K562 (cell line): ENCODE results near the gene GAL3ST1. TPM values are rescaled to one million over a fixed set of nuclear protein-coding genes. Genes with fewer than 3 reads are reported as not detected.

ENCODE experiments used
- ATAC-seq: fragments of 200-7000 bp; cut with Tn5 transposase; 3 replicates; pipeline ENCODE4 v1.9.1; 2020; ENCODE audit warnings: moderate library complexity
- BruUV-seq: library from RNA; stranded (reverse); fragments of 400-500 nt; replicated peaks from 2 replicates; lab custom pipeline; 2021; lab: Mats Ljungman, UMichigan
- CTCF ChIA-PET: fragments of 300-600 bp; formaldehyde crosslinking; extraction: SDS; loops from one replicate; lab custom pipeline; 2021; ENCODE audit warnings: low intra/inter-chr PET ratio; lab: Yijun Ruan, JAX
- POLR2A ChIA-PET: fragments of 300-600, 350-650 bp; sonication (Branson Sonifier 250); formaldehyde crosslinking; extraction: SDS; loops from one replicate; lab custom pipeline; 2021; ENCODE audit warnings: antibody characterized with exemption, inconsistent platforms; lab: Yijun Ruan, JAX
- DNase-seq, 4 experiments: peaks; one replicate each; pipeline versions ENCODE4 v3.0.0 to v3.0.0-alpha.2; 2011 to 2018; ENCODE audit warnings: low spot score in 3 of 4, mixed read lengths in 3 of 4; ENCODE audit errors: extremely low read depth in 1 of 4
- FAIRE-seq: peaks from 2 replicates; lab custom pipeline; 2011; peaks lifted over from hg19 to GRCh38; lab: Jason Lieb, UNC
- H2AFZ ChIP-seq: 2 replicates; pipeline ENCODE4 v1.6.0; 2011; ENCODE audit warnings: low read depth, low read length, control low read depth, inconsistent platforms
- H3K27ac ChIP-seq: fragments of 200-600 bp; 3 replicates; pipeline ENCODE4 v1.8.0; 2011; ENCODE audit warnings: low read depth, mild to moderate bottlenecking, control low read depth, inconsistent platforms, low read length, moderate library complexity, mixed read lengths; ENCODE audit errors: extremely low read depth
- H3K27me3 ChIP-seq, 2 experiments: fragments of 300-600 bp in 1 of 2; 2 replicates in 1 of 2; 3 replicates in 1 of 2; pipeline versions ENCODE4 v1.6.0 to v1.8.0; 2011; ENCODE audit warnings: inconsistent platforms in 2 of 2, low read length in 2 of 2, mild to moderate bottlenecking in 1 of 2, mixed read lengths in 1 of 2, moderate library complexity in 1 of 2; ENCODE audit not compliant: control insufficient read depth in 2 of 2, insufficient read depth in 2 of 2
- H3K36me3 ChIP-seq: fragments of 300-600 bp; 3 replicates; pipeline ENCODE4 v1.8.0; 2011; ENCODE audit warnings: mild to moderate bottlenecking, low read length, inconsistent platforms; ENCODE audit not compliant: control insufficient read depth, insufficient read depth
- H3K4me1 ChIP-seq, 2 experiments: fragments of 200-600 bp in 1 of 2; replicated peaks in 1 of 2; 2 replicates in 1 of 2; 3 replicates in 1 of 2; pipeline versions ENCODE4 v1.5.1 to v1.8.0; 2011; ENCODE audit warnings: inconsistent platforms in 2 of 2, low read length in 2 of 2, mild to moderate bottlenecking in 1 of 2, mixed read lengths in 1 of 2, moderate library complexity in 1 of 2; ENCODE audit not compliant: control insufficient read depth in 2 of 2, insufficient read depth in 2 of 2
- H3K4me2 ChIP-seq: 2 replicates; pipeline ENCODE4 v1.6.1; 2011; ENCODE audit warnings: low read length, control low read depth, inconsistent platforms, mixed read lengths; ENCODE audit not compliant: insufficient read depth
- H3K4me3 ChIP-seq: fragments of 200-600 bp; sonication (generic), shearing (Covaris generic); 2 replicates; pipeline ENCODE4 v1.5.1; 2016; ENCODE audit warnings: control low read depth, inconsistent platforms
- H3K79me2 ChIP-seq: fragments of 200-600 bp; 3 replicates; pipeline ENCODE4 v1.8.0; 2011; ENCODE audit warnings: low read length, inconsistent platforms; ENCODE audit not compliant: control insufficient read depth, insufficient read depth
- H3K9ac ChIP-seq, 2 experiments: 2 replicates each; pipeline versions ENCODE4 v1.6.0 to v1.6.1; 2011; ENCODE audit warnings: low read depth in 2 of 2, low read length in 2 of 2, control low read depth in 1 of 2, inconsistent platforms in 1 of 2, mild to moderate bottlenecking in 1 of 2, mixed read lengths in 1 of 2; ENCODE audit not compliant: insufficient read depth in 1 of 2
- H3K9me1 ChIP-seq: one replicate; pipeline ENCODE4 v1.6.0; 2011; ENCODE audit warnings: inconsistent platforms, mild to moderate bottlenecking, low read length, moderate library complexity; ENCODE audit not compliant: control insufficient read depth, insufficient read depth
- H3K9me3 ChIP-seq: replicated peaks from 2 replicates; pipeline ENCODE4 v1.5.1; 2011; ENCODE audit warnings: low read depth, low read length, inconsistent platforms; ENCODE audit not compliant: control insufficient read depth, insufficient read depth
- H4K20me1 ChIP-seq: replicated peaks from 2 replicates; pipeline ENCODE4 v1.6.1; 2011; ENCODE audit warnings: low read length, inconsistent platforms, mixed read lengths; ENCODE audit not compliant: control insufficient read depth, insufficient read depth
- CEBPB ChIP-seq: fragments of 450-650 bp; IDR thresholded peaks from 2 replicates; pipeline ENCODE4 v1.6.1; 2016; ENCODE audit warnings: missing genetic modification characterization, missing compliant biosample characterization
- DMBX1 ChIP-seq: fragments of 250-450 bp; sonication (Bioruptor Pico); IDR thresholded peaks from 2 replicates; pipeline ENCODE4 v1.8.0; 2022; ENCODE audit warnings: inconsistent platforms, mild to moderate bottlenecking, moderate library complexity, borderline replicate concordance
- GATA2 ChIP-seq: sonication (generic); formaldehyde crosslinking; IDR thresholded peaks from 2 replicates; pipeline ENCODE4 v1.4.0; 2020; ENCODE audit warnings: mild to moderate bottlenecking, missing genetic modification reagents
- GATAD2A ChIP-seq: fragments of 450-650 bp; IDR thresholded peaks from 2 replicates; pipeline ENCODE4 v1.6.1; 2017
- JUND ChIP-seq, 2 experiments: IDR thresholded peaks; 2 replicates in 1 of 2; 3 replicates in 1 of 2; pipeline ENCODE4 v1.6.1; 2011; ENCODE audit warnings: borderline replicate concordance in 2 of 2, low read depth in 2 of 2, low read length in 2 of 2, improper control_type of control experiment in 1 of 2, missing biosample characterization in 1 of 2, missing genetic modification characterization in 1 of 2, missing genetic modification reagents in 1 of 2
- KAT7 ChIP-seq: sonication (generic); formaldehyde crosslinking; IDR thresholded peaks from 2 replicates; pipeline ENCODE4 v1.8.0; 2022; ENCODE audit warnings: missing genetic modification reagents, mild to moderate bottlenecking, borderline replicate concordance
- KLF13 ChIP-seq: fragments of 450-650 bp; IDR thresholded peaks from 2 replicates; pipeline ENCODE4 v1.6.1; 2016; ENCODE audit warnings: missing genetic modification characterization, low read depth, mild to moderate bottlenecking, missing compliant biosample characterization, moderate library complexity, borderline replicate concordance
- MAFK ChIP-seq: IDR thresholded peaks from 2 replicates; pipeline ENCODE4 v1.6.1; 2011; ENCODE audit warnings: low read length, improper control_type of control experiment
- PATZ1 ChIP-seq: fragments of 250-450 bp; sonication (Bioruptor Pico); IDR thresholded peaks from 2 replicates; pipeline ENCODE4 v1.5.0; 2020; ENCODE audit warnings: mild to moderate bottlenecking, borderline replicate concordance
- SIN3B ChIP-seq: fragments of 450-650 bp; IDR thresholded peaks from 2 replicates; pipeline ENCODE4 v1.6.1; 2017; ENCODE audit warnings: low read depth, mild to moderate bottlenecking, moderate library complexity
- SRSF3 ChIP-seq: fragments of 200-400 bp; formaldehyde crosslinking; IDR thresholded peaks from 2 replicates; pipeline ENCODE4 v1.6.1; 2016; ENCODE audit warnings: mild to moderate bottlenecking, low read length, moderate library complexity; ENCODE audit not compliant: insufficient read depth
- SRSF9 ChIP-seq: fragments of 200-400 bp; formaldehyde crosslinking; IDR thresholded peaks from 2 replicates; pipeline ENCODE4 v1.6.1; 2017; ENCODE audit warnings: low read depth, low read length, borderline replicate concordance
- TAF15 ChIP-seq: fragments of 200-400 bp; formaldehyde crosslinking; IDR thresholded peaks from 2 replicates; pipeline ENCODE4 v1.6.1; 2017; ENCODE audit warnings: mild to moderate bottlenecking, low read depth, low read length, moderate library complexity
- XRCC3 ChIP-seq: fragments of 450-650 bp; IDR thresholded peaks from 2 replicates; pipeline ENCODE4 v1.6.1; 2017; ENCODE audit warnings: mild to moderate bottlenecking, moderate library complexity
- ZC3H4 ChIP-seq: sonication (generic); formaldehyde crosslinking; IDR thresholded peaks from 2 replicates; pipeline ENCODE4 v1.9.0; 2021; ENCODE audit warnings: missing genetic modification reagents, borderline replicate concordance
- ZNF133 ChIP-seq: fragments of 250-450 bp; sonication (Bioruptor Pico); IDR thresholded peaks from 2 replicates; pipeline ENCODE4 v1.4.0; 2020; ENCODE audit warnings: mild to moderate bottlenecking
- ZNF586 ChIP-seq: fragments of 450-650 bp; formaldehyde crosslinking; conservative IDR thresholded peaks from 2 replicates; pipeline ENCODE4 v1.4.0; 2020; ENCODE audit warnings: mild to moderate bottlenecking, moderate library complexity
- ZNF717 ChIP-seq: fragments of 250-450 bp; sonication (Bioruptor Pico); IDR thresholded peaks from 2 replicates; pipeline ENCODE4 v1.5.0; 2021
- WGBS: fragments of 100-300 bp; shearing (Covaris generic); methylation state at CpG from one replicate; pipeline ENCODE4 v1.1.6; 2016; ENCODE audit warnings: low coverage, mixed read lengths; ENCODE audit not compliant: insufficient coverage; ENCODE audit errors: missing lambda C conversion rate; 5-methylcytosine and 5-hydroxymethylcytosine counted together
- in situ Hi-C: fragments of 300-500 bp; cut with MboI; formaldehyde crosslinking; loops from 4 replicates; pipeline ENCODE4 v1.15.0; 2018; ENCODE audit warnings: inconsistent platforms, mixed read lengths
- intact Hi-C: fragments of 100-400 bp; cut with micrococcal nuclease; formaldehyde crosslinking; loops from 2 replicates; pipeline ENCODE4 v1.14.2; 2022
- polyA plus RNA-seq, 8 experiments: library from polyadenylated mRNA; depleted of rRNA in 4 of 8; stranded (reverse) in 5 of 8; unstranded in 3 of 8; fragments of >200 nt; fragmentation: Nextera tagmentation in 2 of 8; fragmentation: Illumina TruSeq in 1 of 8; extraction: Ambion mirVana in 2 of 8; extraction: Trizol in 1 of 8; gene quantifications; 2 replicates each; pipeline versions ENCODE4 v1.2.1 to v1.2.3, GENCODE V29; 2011 to 2014; ENCODE audit warnings: inconsistent platforms in 1 of 8, missing spikeins in 1 of 8
- total RNA-seq, 7 experiments: library from RNA; depleted of rRNA in 6 of 7; stranded (reverse); fragments of >200 nt in 6 of 7; fragmentation: Illumina TruSeq in 2 of 7; extraction: Trizol in 2 of 7; gene quantifications; 2 replicates each; pipeline versions ENCODE4 v1.2.1 to v1.2.3, GENCODE V29; 2011 to 2021; ENCODE audit warnings: low replicate concordance in 1 of 7
- TF ChIP-seq, protein P1 (sequence below): fragments of 450-650 bp; formaldehyde crosslinking; IDR thresholded peaks from 2 replicates; pipeline ENCODE4 v1.4.0; 2020; ENCODE audit warnings: mild to moderate bottlenecking, moderate library complexity
- TF ChIP-seq, protein P2 (sequence below): sonication (generic); formaldehyde crosslinking; IDR thresholded peaks from 2 replicates; pipeline ENCODE4 v1.8.1; 2023; ENCODE audit warnings: mild to moderate bottlenecking, missing genetic modification reagents, moderate library complexity

The GAL3ST1 gene
- total and polyA plus RNA-seq, 9 of the 15 experiments (the other 6 are each of a cell fraction or from before 2014, with no cell fraction given) = 0.03 to 1.9 (median 0.33) TPM; not detected in 1

GRCh38 chr22:30615543-30615954 lies 41.1 kb upstream of the GAL3ST1 start:
- FAIRE-seq = no peak
- TF ChIP-seq ZC3H4 (CRISPR knock-in tag) = no peak
- no peak for TF ChIP-seq SIN3B
- TF ChIP-seq KAT7 (CRISPR knock-in tag) = no peak
- no peak for TF ChIP-seq JUND (IDR thresholded peaks at IDR 0.05; ENCODE audit: borderline replicate concordance, low read depth, low read length)
- TF ChIP-seq JUND (tag; IDR thresholded peaks at IDR 0.05; ENCODE audit: borderline replicate concordance, low read depth, low read length) = no peak
- TF ChIP-seq, protein P1, sequence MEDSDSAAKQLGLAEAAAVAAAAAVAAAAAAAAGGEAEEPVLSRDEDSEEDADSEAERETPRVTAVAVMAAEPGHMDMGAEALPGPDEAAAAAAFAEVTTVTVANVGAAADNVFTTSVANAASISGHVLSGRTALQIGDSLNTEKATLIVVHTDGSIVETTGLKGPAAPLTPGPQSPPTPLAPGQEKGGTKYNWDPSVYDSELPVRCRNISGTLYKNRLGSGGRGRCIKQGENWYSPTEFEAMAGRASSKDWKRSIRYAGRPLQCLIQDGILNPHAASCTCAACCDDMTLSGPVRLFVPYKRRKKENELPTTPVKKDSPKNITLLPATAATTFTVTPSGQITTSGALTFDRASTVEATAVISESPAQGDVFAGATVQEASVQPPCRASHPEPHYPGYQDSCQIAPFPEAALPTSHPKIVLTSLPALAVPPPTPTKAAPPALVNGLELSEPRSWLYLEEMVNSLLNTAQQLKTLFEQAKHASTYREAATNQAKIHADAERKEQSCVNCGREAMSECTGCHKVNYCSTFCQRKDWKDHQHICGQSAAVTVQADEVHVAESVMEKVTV (CRISPR knock-in tag) = no peak
- TF ChIP-seq CEBPB (tag) = peak; percentile 66
- TF ChIP-seq TAF15 = no peak
- no peak for TF ChIP-seq GATA2 (CRISPR knock-in tag)
- no peak for TF ChIP-seq ZNF717 (CRISPR knock-in tag)
- no peak for TF ChIP-seq ZNF133
- TF ChIP-seq GATAD2A = no peak
- TF ChIP-seq, protein P2, sequence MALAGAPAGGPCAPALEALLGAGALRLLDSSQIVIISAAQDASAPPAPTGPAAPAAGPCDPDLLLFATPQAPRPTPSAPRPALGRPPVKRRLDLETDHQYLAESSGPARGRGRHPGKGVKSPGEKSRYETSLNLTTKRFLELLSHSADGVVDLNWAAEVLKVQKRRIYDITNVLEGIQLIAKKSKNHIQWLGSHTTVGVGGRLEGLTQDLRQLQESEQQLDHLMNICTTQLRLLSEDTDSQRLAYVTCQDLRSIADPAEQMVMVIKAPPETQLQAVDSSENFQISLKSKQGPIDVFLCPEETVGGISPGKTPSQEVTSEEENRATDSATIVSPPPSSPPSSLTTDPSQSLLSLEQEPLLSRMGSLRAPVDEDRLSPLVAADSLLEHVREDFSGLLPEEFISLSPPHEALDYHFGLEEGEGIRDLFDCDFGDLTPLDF = no peak
- TF ChIP-seq SRSF3 = no peak
- no peak for TF ChIP-seq SRSF9
- TF ChIP-seq ZNF586 (CRISPR knock-in tag) = no peak
- TF ChIP-seq XRCC3 = no peak
- no peak for TF ChIP-seq PATZ1 (CRISPR knock-in tag)
- peak; percentile 100 for TF ChIP-seq MAFK
- no peak for TF ChIP-seq KLF13
- TF ChIP-seq DMBX1 (CRISPR knock-in tag) = no peak

More at GRCh38 chr22:30615543-30615954, 41.1 kb upstream of the GAL3ST1 start:
- H3K9me3 ChIP-seq = no peaks in the 10 kb centered on the region
- CTCF ChIA-PET = no interaction called here
- no peaks in the 10 kb centered on the region for H4K20me1 ChIP-seq
- no peaks in the 10 kb centered on the region for H3K79me2 ChIP-seq
- H3K27ac ChIP-seq = no peak overlapping the region
- H3K9ac ChIP-seq = no peak overlapping the region
- no peak overlapping the region for H3K4me3 ChIP-seq
- H2AFZ ChIP-seq = no peak overlapping the region
- no peaks in the 10 kb centered on the region for H3K9me1 ChIP-seq
- BruUV-seq = no TSS peak
- POLR2A ChIA-PET = no interaction called here
- no peaks in the 10 kb centered on the region for H3K36me3 ChIP-seq
- no peaks in the 10 kb centered on the region for H3K27me3 ChIP-seq
- WGBS = 18% methylated on average over 6 of the region's 7 CpGs
- in situ Hi-C loops = no loop called here
- no peak overlapping the region for H3K4me2 ChIP-seq
- H3K4me1 ChIP-seq = no peaks in the 10 kb centered on the region; a peak in 2 of 5 replicates
- intact Hi-C loops = no loop called here
- DNase-seq (peak in 1 of 4 experiments; percentile 7), ATAC-seq (no peak)
